VCaP (cell line): ENCODE results near the gene COL21A1.

Source experiments
- H3K27ac ChIP-seq: fragments of 450-650 bp; 2 replicates; pipeline ENCODE4 v1.5.1; 2017
- TF ChIP-seq, protein P1 (sequence below): fragments of 450-650 bp; conservative IDR thresholded peaks from 2 replicates; pipeline ENCODE4 v1.5.1; 2017; ENCODE audit warnings: mild to moderate bottlenecking, moderate library complexity

The COL21A1 gene

DNA sequence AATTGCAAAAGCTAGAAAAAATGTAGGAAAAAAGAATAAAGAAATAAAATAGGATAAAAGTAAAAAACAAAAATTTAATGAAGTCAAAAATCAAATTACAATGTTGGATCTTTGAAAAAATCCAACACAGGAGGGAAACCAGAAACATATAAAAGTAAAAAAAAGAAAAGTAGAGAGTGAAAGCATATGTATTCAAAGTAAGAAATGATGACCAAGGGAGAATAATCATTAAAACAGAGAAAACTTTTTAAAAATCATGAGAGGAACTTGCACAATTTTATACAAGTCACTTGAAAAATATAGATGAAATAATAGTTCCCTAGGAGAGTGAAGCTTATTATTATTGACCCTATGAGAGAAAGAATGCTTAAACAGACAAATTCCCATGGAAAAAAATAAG, 138.2 kb downstream of the COL21A1 start:
- TF ChIP-seq, protein P1, sequence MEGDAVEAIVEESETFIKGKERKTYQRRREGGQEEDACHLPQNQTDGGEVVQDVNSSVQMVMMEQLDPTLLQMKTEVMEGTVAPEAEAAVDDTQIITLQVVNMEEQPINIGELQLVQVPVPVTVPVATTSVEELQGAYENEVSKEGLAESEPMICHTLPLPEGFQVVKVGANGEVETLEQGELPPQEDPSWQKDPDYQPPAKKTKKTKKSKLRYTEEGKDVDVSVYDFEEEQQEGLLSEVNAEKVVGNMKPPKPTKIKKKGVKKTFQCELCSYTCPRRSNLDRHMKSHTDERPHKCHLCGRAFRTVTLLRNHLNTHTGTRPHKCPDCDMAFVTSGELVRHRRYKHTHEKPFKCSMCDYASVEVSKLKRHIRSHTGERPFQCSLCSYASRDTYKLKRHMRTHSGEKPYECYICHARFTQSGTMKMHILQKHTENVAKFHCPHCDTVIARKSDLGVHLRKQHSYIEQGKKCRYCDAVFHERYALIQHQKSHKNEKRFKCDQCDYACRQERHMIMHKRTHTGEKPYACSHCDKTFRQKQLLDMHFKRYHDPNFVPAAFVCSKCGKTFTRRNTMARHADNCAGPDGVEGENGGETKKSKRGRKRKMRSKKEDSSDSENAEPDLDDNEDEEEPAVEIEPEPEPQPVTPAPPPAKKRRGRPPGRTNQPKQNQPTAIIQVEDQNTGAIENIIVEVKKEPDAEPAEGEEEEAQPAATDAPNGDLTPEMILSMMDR: no peak
- H3K27ac ChIP-seq: no peak overlapping the region

DNA sequence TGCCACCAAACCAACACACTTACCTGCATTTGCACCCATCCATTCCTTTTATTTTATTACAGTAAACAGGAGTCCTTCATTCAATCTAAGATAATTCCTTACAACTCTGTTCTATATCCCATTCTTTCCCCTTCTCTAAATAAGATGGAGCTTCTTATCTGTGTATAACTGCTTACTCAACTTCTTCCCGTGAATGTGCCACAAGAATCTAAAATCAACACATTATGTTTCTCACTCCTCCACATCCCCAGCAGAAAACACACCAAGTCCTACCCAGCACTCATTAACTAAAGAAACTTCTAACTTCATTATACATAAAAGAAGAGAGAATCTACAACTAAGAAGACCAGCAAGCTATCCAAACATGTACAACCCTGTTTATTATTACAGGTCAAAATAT, 141.1 kb downstream of the COL21A1 start:
- TF ChIP-seq, protein P1: no peak
- H3K27ac ChIP-seq: no peak overlapping the region

DNA sequence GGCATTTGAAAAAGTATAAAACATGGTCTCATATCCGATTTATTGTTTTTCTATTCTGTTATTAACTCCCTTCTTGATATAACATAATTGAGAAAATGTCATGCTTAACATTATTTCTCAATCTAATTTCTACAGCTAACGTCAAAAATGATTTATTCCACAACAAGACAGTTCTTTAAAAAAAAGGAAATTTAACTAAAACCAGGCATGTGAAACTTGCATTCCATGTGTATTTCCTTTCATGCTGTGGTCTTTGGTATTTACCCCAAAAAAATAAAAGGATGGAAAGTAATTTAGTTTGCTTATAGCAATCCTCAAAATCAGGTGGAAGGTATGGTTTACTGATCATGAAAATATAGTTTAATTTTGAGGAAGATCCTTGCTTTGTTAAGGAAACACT, 142.8 kb downstream of the COL21A1 start:
- no peak overlapping the region for H3K27ac ChIP-seq

DNA sequence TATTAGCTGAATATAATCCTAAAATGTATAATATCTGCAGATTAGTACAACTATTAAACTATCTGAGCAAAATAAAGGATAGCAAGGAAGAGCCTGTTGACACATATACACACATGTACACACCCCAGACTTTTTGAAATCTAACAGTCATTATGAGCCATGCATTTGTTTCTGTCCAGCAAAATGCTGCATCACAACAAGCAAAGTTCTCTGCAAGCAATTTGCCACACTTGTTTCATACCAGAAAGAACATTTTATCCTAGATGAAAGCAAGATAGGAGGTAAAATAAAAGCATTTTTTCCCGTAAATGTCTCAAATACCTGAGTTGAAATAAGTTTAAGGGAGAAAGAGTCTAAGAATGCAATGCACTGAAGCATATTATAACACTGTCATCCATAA, 145.2 kb downstream of the COL21A1 start:
- no peak overlapping the region for H3K27ac ChIP-seq

More for the DNA sequence above, 142.8 kb downstream of the COL21A1 start:
- TF ChIP-seq, protein P1: no peak

DNA sequence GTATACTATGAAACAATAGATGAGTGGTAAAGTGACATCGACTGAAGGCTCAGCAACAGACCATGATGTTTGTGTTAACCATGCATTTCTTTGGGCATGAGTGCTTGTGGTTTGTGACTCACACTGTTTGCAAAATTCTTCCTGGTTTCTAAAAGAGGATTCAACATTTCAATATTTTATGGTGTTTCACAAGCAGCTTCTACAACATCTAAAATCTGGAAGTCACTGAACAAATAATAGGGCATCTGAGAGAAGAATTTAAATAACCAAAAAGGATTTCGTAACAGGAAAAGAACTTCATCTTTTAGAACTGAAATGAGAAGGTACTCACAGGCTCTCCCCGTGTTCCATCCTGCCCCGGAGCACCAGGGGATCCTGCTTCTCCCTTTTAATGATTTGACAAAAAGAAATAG, 146.2 kb downstream of the COL21A1 start:
- TF ChIP-seq, protein P1: no peak
- no peak overlapping the region for H3K27ac ChIP-seq

More for the DNA sequence above, 145.2 kb downstream of the COL21A1 start:
- TF ChIP-seq, protein P1: no peak

DNA sequence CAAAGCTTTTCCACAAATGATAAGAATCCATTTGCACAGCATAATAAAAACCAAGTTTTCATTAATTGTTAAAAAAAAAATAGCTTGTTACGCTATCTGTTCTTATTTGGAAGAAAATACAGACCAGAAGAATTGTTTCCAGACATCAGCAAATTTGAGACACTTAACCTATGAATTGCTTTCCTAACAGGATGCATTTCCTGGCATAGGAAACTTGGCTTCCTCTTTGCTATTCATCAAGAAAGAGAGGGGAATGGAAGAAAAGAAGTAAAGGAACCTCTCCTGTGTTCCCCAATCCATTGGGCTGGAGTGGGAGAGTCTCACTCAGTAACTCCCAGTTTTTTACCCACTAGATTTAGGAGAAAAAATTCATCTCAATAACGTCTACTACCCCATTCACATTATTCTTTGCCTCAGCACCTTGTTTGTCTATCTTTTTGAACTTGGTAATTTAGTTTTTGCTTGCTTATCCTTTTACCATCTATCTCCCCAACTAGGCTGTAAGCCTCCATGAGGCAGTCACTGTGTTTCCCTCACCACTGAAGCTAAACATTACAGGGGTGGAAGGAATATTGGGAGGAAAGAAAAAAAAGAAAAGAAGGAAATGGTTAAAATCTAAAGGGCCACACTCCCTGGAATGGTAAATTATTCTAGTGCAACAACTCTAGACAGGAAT, 150.3 kb downstream of the COL21A1 start:
- no peak overlapping the region for H3K27ac ChIP-seq
- TF ChIP-seq, protein P1: no peak

DNA sequence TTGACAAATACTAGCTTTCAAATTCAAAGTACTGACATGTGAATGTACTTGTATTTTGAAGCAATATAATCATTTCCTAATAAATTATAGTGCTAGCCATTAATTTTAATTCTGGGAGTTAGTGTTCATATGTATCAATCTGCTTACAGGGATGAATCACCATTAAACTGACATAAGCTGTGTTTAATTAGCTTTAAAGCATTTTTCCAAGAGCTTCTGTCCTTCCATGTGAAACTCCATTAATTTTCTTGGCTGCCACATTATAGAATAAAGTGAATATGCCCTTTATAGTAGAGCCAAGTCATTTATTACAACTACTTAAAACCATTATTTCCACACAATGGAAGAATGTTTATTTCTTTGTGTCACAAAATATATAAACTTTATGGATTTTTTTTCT, 150.8 kb downstream of the COL21A1 start:
- H3K27ac ChIP-seq: no peak overlapping the region
- TF ChIP-seq, protein P1: no peak
